Duodenal mucosa (tissue), 2 donors: ENCODE measurements around the gene PCNA.
"Not testable (repeated sequence)": the region's sequence is repeated elsewhere in the genome, so short reads cannot be mapped to it uniquely, and the experiment has no call there.

Source experiments
- H3K27ac ChIP-seq: one replicate; pipeline ENCODE4 v1.7.0; 2013; ENCODE audit warnings: low read depth, low read length
- H3K27me3 ChIP-seq, 2 donors: one replicate each; pipeline ENCODE4 v1.7.0; 2013; ENCODE audit warnings: low read length in 2 of 2, control low read depth in 1 of 2; ENCODE audit not compliant: insufficient read depth in 2 of 2, control insufficient read depth in 1 of 2
- H3K36me3 ChIP-seq, 2 donors: one replicate each; pipeline ENCODE4 v1.7.0; 2013; ENCODE audit warnings: low read length in 2 of 2, control low read depth in 1 of 2; ENCODE audit not compliant: insufficient read depth in 2 of 2, control insufficient read depth in 1 of 2
- H3K4me1 ChIP-seq, 2 donors: one replicate each; pipeline ENCODE4 v1.7.0; 2013; ENCODE audit warnings: low read length in 2 of 2, control low read depth in 1 of 2; ENCODE audit not compliant: insufficient read depth in 2 of 2, control insufficient read depth in 1 of 2
- H3K4me3 ChIP-seq, 2 donors: one replicate each; pipeline ENCODE4 v1.7.0; 2013; ENCODE audit warnings: low read length in 2 of 2, low read depth in 1 of 2
- H3K9ac ChIP-seq, 2 donors: one replicate each; pipeline ENCODE4 v1.7.0; 2013; ENCODE audit warnings: low read length in 2 of 2, low read depth in 1 of 2
- H3K9me3 ChIP-seq, 2 donors: one replicate each; pipeline ENCODE4 v1.7.0; 2013; ENCODE audit warnings: low read length in 2 of 2, control low read depth in 1 of 2; ENCODE audit not compliant: control insufficient read depth in 1 of 2

PCNA gene

DNA sequence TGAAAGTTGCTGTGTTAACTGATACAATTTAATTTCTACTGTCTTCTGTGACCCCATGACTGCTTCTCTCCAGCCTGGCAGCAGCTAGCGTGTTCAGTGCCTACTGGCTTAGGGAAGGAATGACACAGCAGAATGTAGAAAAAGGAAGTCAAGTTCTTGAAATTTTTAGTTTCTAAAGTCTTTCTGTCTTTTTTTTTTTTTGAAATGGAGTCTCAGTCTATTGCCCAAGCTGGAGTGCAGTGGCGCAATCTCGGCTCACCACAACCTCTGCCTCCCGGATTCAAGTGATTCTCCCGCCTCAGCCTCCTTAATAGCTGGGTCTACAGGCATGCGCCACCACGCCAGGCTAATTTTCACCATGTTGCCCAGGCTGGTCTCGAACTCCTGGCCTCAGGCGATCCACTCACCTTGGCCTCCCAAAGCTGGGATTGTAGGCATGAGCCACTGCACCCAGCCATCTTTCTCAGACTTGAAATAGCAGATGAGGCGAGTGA lies 39.3 kb downstream of the PCNA start:
- Histone ChIP-seq H3K36me3 (no peaks in the 10 kb centered on the region), H3K4me1 (peaks cover 14 to 15% of the 10 kb centered on the region in 2 donors), H3K9me3 (no peaks in the 10 kb centered on the region), H3K9ac (no peak overlapping the region), H3K4me3 (no peak overlapping the region), H3K27me3 (no peaks in the 10 kb centered on the region), H3K27ac (no peak overlapping the region)

DNA sequence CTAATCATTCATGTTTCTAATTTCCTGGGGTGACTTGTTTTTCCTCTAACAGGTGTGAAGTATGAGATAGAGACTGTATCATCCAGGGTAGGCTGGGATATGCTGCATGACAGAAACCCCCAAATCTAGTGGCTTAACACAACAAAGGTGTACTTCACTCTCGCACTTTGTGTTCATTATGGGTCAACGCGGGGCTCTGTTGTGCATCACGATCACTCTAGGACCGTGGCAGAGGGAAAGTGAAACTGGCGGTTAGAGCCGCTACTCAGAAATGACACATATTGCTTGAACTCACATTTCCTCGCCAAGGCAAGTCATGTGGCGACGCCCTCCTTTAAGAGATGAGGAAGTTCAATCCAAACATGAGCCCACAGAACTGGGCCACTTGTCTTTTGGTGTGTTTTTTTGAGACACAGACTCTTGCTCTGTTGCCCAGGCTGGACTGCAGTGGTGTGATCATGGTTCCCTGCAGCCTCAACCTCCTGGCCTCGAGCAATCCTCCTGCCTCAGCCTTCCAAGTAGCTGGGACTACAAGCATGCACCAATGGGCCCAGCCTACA lies 41.3 kb downstream of the PCNA start:
- no peaks in the 10 kb centered on the region for H3K27me3 ChIP-seq
- peak overlapping the region; percentile 53 to 63 for H3K4me3 ChIP-seq
- H3K27ac ChIP-seq = peak overlapping the region; percentile 54
- peaks cover 14 to 24% of the 10 kb centered on the region in 2 donors for H3K4me1 ChIP-seq
- peak overlapping the region; percentile 26 to 52 for H3K9ac ChIP-seq
- no peaks in the 10 kb centered on the region for H3K9me3 ChIP-seq
- H3K36me3 ChIP-seq = no peaks in the 10 kb centered on the region

DNA sequence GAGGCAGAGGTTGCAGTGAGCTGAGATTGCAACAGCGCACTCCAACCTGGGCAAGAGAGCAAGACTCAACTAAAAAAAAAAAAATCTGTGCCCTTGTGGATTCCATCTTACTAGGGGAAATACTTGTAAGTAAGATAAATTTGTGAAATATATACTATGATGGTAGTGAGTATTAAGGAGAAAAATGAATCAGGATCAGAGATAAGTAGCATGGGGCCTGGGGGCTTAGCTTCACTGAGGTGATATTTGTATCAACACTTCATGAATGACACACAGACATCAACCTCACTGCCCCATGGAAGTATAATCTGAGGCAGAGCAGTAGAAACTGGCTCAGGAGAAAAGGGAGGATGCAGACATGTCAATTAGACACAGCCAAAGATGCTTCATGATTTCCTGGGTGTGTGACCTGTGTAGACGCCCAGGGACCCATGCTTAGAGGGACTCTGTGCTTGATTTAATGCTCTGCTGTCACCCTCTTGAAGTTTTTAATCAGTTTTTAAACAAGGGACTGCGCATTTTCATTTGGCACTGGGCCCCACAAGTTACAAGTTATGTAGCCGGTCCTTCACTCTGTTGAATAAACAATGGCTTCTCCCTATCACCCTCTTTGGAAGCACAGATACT lies 41.9 kb downstream of the PCNA start:
- Histone ChIP-seq H3K4me1 (peaks cover 18 to 30% of the 10 kb centered on the region in 2 donors), H3K27me3 (no peaks in the 10 kb centered on the region), H3K36me3 (no peaks in the 10 kb centered on the region), H3K27ac (peak overlapping the region; percentile 54), H3K4me3 (peak overlapping the region; percentile 53 to 63), H3K9ac (peak overlapping the region; percentile 26 to 52), H3K9me3 (no peaks in the 10 kb centered on the region)

DNA sequence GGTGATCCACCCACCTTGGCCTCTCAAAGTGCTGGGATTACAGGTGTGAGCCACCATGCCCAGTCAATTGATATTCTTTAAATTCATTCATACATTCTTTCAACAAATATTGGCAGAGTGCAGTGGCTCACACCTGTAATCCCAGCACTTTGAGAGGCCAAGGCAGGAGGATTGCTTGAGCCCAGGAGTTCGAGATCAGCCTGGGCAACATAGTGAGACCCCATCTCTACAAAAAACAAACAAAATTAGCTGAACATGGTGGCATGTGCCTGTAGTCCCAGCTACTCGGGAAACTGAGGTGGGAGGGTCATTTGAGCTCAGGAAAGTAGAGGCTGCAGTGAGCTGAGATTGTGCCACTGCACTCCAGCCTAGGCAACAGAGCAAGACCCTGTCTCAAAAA lies 42.8 kb downstream of the PCNA start:
- H3K9ac ChIP-seq, H3K36me3 ChIP-seq, H3K27ac ChIP-seq, H3K4me3 ChIP-seq, H3K9me3 ChIP-seq, H3K27me3 ChIP-seq: not testable (repeated sequence)
- peaks cover 20 to 32% of the 10 kb centered on the region in 2 donors for H3K4me1 ChIP-seq

DNA sequence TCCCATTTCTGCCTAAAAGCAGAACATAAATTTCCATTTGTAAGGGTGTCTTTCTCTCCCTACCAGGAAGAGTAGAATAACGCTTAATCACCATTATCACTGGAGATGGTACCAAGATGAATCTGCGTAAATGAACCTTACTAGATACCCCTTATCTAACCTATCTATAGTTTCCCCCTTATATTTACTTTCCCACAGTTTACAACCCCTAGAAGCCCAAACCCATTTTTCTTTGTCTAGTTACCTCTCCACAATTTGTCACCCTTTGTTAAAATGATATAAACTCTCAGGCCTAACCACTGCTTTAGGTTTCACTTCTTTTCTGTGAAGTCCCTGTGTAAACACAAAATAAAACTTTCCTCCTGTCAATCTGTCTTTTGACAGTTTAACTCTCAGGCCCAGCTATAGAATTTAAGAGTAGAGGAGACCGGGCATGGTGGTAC lies 45.5 kb downstream of the PCNA start:
- no peak overlapping the region for H3K9ac ChIP-seq

DNA sequence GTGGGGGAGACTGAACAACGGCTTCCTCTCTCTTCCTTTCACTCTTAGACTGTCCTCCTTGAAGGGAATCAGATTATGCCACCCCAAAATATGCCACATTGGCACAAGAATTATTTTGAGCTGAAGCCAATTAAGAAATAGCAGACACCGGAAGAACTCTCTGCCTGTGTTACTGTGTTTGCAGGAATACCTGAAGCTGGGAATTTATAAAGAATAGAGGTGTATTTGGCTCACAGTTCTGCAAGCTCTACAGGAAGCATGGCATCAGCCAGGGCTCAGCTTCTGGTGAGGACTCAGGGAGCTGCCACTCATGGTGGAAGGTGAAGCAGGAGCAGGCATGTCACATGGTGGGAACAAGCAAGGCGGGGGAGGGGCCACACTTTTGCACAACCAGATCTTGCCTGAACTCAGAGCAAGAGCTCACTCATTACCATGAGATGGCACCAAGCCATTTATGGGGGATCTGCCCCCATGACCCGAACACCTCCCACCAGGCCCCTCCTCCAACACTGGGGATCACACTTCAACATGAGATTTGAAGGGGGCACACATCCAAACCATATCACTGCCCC lies 46.0 kb downstream of the PCNA start:
- H3K9ac ChIP-seq = peak overlapping the region in 1 of 2 donors; percentile 32
- H3K9me3 ChIP-seq = no peaks in the 10 kb centered on the region
- H3K4me1 ChIP-seq = peaks cover 14 to 26% of the 10 kb centered on the region in 2 donors
- no peaks in the 10 kb centered on the region for H3K36me3 ChIP-seq
- H3K4me3 ChIP-seq = no peak overlapping the region
- no peaks in the 10 kb centered on the region for H3K27me3 ChIP-seq
- H3K27ac ChIP-seq = no peak overlapping the region

More for the DNA sequence above, 45.5 kb downstream of the PCNA start:
- no peaks in the 10 kb centered on the region for H3K36me3 ChIP-seq
- no peak overlapping the region for H3K4me3 ChIP-seq
- no peak overlapping the region for H3K27ac ChIP-seq
- H3K9me3 ChIP-seq = no peaks in the 10 kb centered on the region
- H3K4me1 ChIP-seq = peaks cover 19 to 32% of the 10 kb centered on the region in 2 donors
- H3K27me3 ChIP-seq = no peaks in the 10 kb centered on the region

DNA sequence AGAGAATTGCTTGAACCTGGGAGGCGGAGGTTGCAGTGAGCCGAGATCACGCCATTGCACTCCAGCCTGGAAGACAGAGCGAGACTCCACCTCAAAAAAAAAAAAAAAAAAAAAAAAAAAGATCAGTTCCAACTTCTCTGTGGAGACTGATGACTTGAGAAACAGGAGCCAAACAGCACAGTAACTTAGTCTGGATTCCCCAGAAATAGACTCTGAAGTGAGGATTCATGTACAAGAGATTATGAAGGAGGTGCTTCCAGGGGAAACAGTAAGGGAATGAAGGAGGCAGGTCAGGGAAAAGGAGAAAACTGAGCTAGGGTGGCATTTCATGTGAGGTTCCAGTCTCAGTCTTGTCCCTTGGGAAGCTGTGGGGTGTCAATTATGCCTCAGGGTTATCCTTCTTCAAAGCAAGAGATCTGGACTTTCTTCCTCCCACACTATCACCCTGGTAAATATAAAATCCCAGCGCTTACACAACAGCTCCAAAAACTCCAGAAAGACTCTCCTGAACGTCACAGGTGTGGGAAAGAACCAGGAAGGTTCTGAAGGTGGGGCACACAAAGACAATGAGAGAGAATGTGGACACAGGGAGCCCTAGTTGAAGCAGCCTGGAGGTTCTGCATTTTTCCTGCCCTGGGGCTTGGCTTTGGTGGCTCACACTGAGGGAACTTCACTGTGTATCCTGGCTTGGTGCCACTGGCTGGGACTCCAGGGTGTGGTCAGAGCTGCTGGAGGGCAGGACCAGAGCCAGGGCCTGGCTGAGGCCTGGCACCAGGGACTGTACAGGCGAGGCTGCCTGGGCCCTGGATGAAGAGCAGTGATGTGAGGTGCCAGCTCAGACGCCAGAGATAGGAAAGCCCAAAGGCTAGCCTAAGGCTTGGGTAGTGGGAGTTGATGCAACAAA lies 46.8 kb downstream of the PCNA start:
- Histone ChIP-seq H3K9ac (peak overlapping the region in 1 of 2 donors; percentile 32), H3K36me3 (no peaks in the 10 kb centered on the region), H3K4me3 (no peak overlapping the region), H3K9me3 (no peaks in the 10 kb centered on the region), H3K27me3 (no peaks in the 10 kb centered on the region), H3K27ac (no peak overlapping the region), H3K4me1 (peaks cover 9 to 21% of the 10 kb centered on the region in 2 donors)

DNA sequence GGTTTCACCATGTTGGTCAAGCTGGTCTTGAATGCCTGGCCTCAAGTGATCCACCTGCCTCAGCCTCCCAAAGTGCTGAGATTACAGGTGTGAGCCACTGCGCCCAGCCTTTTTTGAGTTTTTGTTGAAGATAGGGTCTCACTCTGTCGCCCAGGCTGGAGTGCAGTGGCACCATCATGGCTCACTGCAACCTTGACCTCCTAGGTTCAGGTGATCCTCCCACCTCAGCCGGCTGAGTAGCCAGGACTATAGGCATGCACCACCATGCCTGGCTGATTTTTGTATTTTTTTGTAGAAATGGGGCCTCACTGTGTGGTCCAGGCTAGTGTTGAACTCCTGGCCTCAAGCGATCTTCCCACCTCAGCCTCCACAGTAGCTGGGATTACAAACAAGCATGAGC lies 47.8 kb downstream of the PCNA start:
- not testable (repeated sequence) for H3K4me3 ChIP-seq, H3K27me3 ChIP-seq, H3K9ac ChIP-seq, H3K36me3 ChIP-seq, H3K9me3 ChIP-seq, H3K27ac ChIP-seq
- H3K4me1 ChIP-seq = peaks cover 6 to 17% of the 10 kb centered on the region in 2 donors

DNA sequence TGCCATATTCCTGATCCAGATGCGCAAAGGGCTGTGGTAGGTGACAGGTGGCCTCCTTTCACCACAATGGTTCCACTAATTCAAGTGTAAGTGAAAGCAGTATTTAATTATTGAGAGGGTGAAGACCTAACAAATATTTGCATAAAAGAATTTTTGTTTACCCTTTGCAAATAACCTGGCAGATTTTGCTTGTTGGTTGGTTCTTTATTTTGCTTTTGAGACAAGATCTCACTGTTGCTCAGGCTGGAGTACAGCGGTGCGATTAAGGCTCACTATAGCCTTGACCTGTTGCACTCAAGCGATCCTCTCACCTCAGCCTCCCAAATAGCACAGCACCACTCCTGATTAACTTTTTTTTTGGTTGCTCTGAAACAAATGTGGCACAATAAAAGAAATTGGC lies 49.2 kb downstream of the PCNA start:
- Histone ChIP-seq H3K27ac (no peak overlapping the region), H3K27me3 (no peaks in the 10 kb centered on the region), H3K4me1 (peaks cover 6 to 17% of the 10 kb centered on the region in 2 donors)

DNA sequence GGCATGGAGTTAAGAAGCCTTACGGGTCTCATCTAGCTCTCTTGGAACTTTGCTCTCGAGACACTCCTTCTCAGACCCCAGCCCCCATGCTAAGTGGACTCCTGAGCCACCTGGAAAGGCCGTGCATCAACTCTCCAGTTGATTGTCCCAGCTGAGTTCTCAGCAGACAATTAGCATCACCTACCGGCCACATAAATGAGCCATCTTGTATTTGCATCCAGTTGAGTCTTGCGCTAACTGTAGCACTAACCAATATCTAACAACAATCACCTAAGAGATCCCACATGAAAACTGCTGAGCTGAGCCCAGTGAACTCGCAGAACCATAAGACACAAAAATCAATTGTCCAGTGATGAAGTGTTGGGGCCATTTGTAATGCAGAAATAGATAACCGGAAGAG lies 49.7 kb downstream of the PCNA start:
- Histone ChIP-seq H3K27me3 (no peaks in the 10 kb centered on the region), H3K27ac (no peak overlapping the region), H3K4me3 (no peak overlapping the region), H3K9ac (no peak overlapping the region), H3K36me3 (no peaks in the 10 kb centered on the region), H3K9me3 (no peaks in the 10 kb centered on the region), H3K4me1 (peaks cover 6 to 17% of the 10 kb centered on the region in 2 donors)

More for the DNA sequence above, 49.2 kb downstream of the PCNA start:
- Histone ChIP-seq H3K4me3 (no peak overlapping the region), H3K9ac (no peak overlapping the region), H3K9me3 (no peaks in the 10 kb centered on the region), H3K36me3 (no peaks in the 10 kb centered on the region)
